Neural cell (in vitro differentiated cells): ENCODE measurements around the gene SLC16A3. TPM values are rescaled to one million over a fixed set of nuclear protein-coding genes. Genes with fewer than 3 reads are reported as not detected.

Experiments used
- H2AFZ ChIP-seq: fragments of 200-600, 300-800 bp; sonication (generic), shearing (Covaris generic); 2 replicates; pipeline ENCODE4 v1.6.0; 2014; ENCODE audit warnings: low read depth, mild to moderate bottlenecking, antibody characterized with exemption, low read length, moderate library complexity
- H3F3A ChIP-seq: fragments of 200-600 bp; shearing (Covaris generic); 2 replicates; pipeline ENCODE4 v1.6.1; 2016; ENCODE audit warnings: mild to moderate bottlenecking, moderate library complexity, mixed read lengths, antibody characterized with exemption, low read length; ENCODE audit not compliant: insufficient read depth, poor library complexity, severe bottlenecking
- H3K27ac ChIP-seq: fragments of 200-600, 300-800 bp; sonication (generic), shearing (Covaris generic); 2 replicates; pipeline ENCODE4 v1.5.1; 2014; ENCODE audit warnings: mild to moderate bottlenecking, low read length, moderate library complexity
- H3K27me3 ChIP-seq: fragments of 300-800, 200-600 bp; sonication (generic), shearing (Covaris generic); 2 replicates; pipeline ENCODE4 v1.6.0; 2014; ENCODE audit warnings: mild to moderate bottlenecking, low read depth, low read length, moderate library complexity; ENCODE audit not compliant: insufficient read depth
- H3K36me3 ChIP-seq: fragments of 300-800, 200-600 bp; sonication (generic), shearing (Covaris generic); 2 replicates; pipeline ENCODE4 v1.5.1; 2014; ENCODE audit warnings: mild to moderate bottlenecking, antibody characterized with exemption, low read length, moderate library complexity; ENCODE audit not compliant: insufficient read depth
- H3K4me2 ChIP-seq: fragments of 300-800, 200-600 bp; sonication (generic), shearing (Covaris generic); 2 replicates; pipeline ENCODE4 v1.6.0; 2014; ENCODE audit warnings: mild to moderate bottlenecking, low read length
- H3K4me3 ChIP-seq: fragments of 300-800, 200-600 bp; sonication (generic), shearing (Covaris generic); 2 replicates; pipeline ENCODE4 v1.5.1; 2014; ENCODE audit warnings: mild to moderate bottlenecking, low read length, moderate library complexity
- H3K79me2 ChIP-seq: fragments of 200-600 bp; shearing (Covaris generic); replicated peaks from 2 replicates; pipeline ENCODE4 v1.6.0; 2014; ENCODE audit warnings: mild to moderate bottlenecking, low read length, moderate library complexity; ENCODE audit not compliant: insufficient read depth
- H3K9ac ChIP-seq: fragments of 300-800, 200-600 bp; sonication (generic), shearing (Covaris generic); 2 replicates; pipeline ENCODE4 v1.6.1; 2016; ENCODE audit warnings: mild to moderate bottlenecking, low read length, mixed read lengths
- H3K9me2 ChIP-seq: fragments of 200-600 bp; shearing (Covaris generic); 2 replicates; pipeline ENCODE4 v1.6.1; 2016; ENCODE audit warnings: mild to moderate bottlenecking, low read length, mixed read lengths; ENCODE audit not compliant: insufficient read depth
- H3K9me3 ChIP-seq: fragments of 200-600, 300-800 bp; sonication (generic), shearing (Covaris generic); 2 replicates; pipeline ENCODE4 v1.6.1; 2016; ENCODE audit warnings: mild to moderate bottlenecking, mixed run types, low read length, moderate library complexity, mixed read lengths
- H4K20me1 ChIP-seq: fragments of 200-600 bp; shearing (Covaris generic); 2 replicates; pipeline ENCODE4 v1.6.1; 2016; ENCODE audit warnings: mild to moderate bottlenecking, mixed run types; ENCODE audit not compliant: insufficient read depth
- CTCF ChIP-seq: fragments of 450-650 bp; IDR thresholded peaks from 2 replicates; pipeline ENCODE4 v1.5.1; 2014; ENCODE audit warnings: antibody characterized with exemption, mild to moderate bottlenecking, moderate library complexity; ENCODE audit not compliant: poor library complexity, severe bottlenecking
- EP300 ChIP-seq: fragments of 450-650 bp; conservative IDR thresholded peaks from 2 replicates; pipeline ENCODE4 v1.6.1; 2014; ENCODE audit warnings: antibody characterized with exemption, mild to moderate bottlenecking, moderate library complexity; ENCODE audit not compliant: poor library complexity, severe bottlenecking
- EZH2 ChIP-seq: fragments of 200-600, 300-800 bp; shearing (Covaris generic), sonication (generic); IDR thresholded peaks from 2 replicates; pipeline ENCODE4 v1.6.1; 2014; ENCODE audit warnings: antibody characterized with exemption, low read length, borderline replicate concordance, mild to moderate bottlenecking; ENCODE audit not compliant: insufficient read depth, poor library complexity, severe bottlenecking
- MXI1 ChIP-seq: fragments of 450-650 bp; conservative IDR thresholded peaks from 2 replicates; pipeline ENCODE4 v1.6.1; 2014; ENCODE audit warnings: antibody characterized with exemption, mild to moderate bottlenecking; ENCODE audit not compliant: poor library complexity, severe bottlenecking
- POLR2AphosphoS5 ChIP-seq: IDR thresholded peaks from 2 replicates; pipeline ENCODE4 v1.6.1; 2012
- RAD21 ChIP-seq: fragments of 450-650 bp; conservative IDR thresholded peaks from 2 replicates; pipeline ENCODE4 v1.6.1; 2014; ENCODE audit warnings: antibody characterized with exemption, mild to moderate bottlenecking, moderate library complexity
- REST ChIP-seq: IDR thresholded peaks from 2 replicates; pipeline ENCODE4 v1.6.1; 2012; ENCODE audit warnings: borderline replicate concordance
- SMC3 ChIP-seq: fragments of 450-650 bp; conservative IDR thresholded peaks from 2 replicates; pipeline ENCODE4 v1.6.1; 2014; ENCODE audit warnings: antibody characterized with exemption, mild to moderate bottlenecking, moderate library complexity; ENCODE audit not compliant: poor library complexity
- TAF1 ChIP-seq: IDR thresholded peaks from 2 replicates; pipeline ENCODE4 v1.6.1; 2012; ENCODE audit warnings: low read depth
- polyA plus RNA-seq: library from polyadenylated mRNA; depleted of rRNA; stranded (reverse); fragments of >200 nt; gene quantifications from 2 replicates; pipeline ENCODE4 v1.2.3, GENCODE V29; 2014

SLC16A3 gene
- polyA plus RNA-seq, 1 donor from 2014 or later: 0.56 TPM

DNA sequence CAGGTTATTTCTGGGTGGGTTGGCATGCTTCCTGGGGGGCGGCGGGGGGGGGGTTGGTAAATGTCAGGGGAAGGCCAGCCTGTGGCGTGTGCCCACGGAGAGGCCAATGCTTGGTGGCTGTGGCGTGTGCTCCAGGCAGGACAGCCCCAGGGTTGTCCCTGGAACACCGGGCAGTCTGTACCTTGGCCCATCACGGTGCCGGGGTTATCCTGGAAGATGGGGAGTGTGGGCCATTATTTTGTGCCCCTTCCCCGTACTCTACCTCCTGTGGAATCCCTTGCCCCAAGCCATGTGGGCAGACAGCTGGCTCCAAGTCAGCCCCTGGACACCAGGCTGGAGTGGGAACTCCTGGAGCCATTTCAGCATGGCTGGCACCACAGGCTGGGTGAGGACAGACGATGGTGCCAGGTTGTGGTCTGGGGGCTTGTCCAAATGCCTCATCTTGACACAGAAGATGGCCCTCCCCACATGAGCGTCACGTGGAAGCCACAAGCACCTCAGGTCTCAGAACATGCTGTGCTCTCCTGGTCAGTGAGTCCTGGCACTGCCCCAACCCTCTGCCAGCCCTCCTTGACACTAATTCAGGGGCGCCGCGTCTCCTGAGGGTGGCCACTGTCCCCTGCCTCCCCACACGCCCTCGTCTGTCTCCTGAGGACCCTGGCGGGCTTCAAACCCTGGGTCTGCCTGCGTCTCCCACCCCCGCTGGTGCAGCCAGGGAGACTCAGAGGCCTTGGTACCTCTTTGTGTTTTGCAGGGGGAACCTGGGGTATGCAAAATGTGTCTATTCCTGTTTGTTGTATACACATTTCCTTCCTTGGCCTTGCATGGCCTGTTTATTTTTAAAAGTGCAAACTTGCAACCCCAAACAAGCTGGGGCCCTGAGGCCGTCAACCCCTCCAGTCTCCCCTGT lies 4.3 kb downstream of the SLC16A3 start:
- Histone ChIP-seq H3K4me3 (no peak overlapping the region), H3K27me3 (peaks cover 36% of the 10 kb centered on the region), H3K79me2 (no peaks in the 10 kb centered on the region), H3K36me3 (no peaks in the 10 kb centered on the region), H3K27ac (no peak overlapping the region), H3K4me2 (no peak overlapping the region), H3K9me2 (no peaks in the 10 kb centered on the region), H3F3A (no peaks in the 10 kb centered on the region), H3K9me3 (no peaks in the 10 kb centered on the region), H2AFZ (no peak overlapping the region), H3K9ac (no peak overlapping the region), H4K20me1 (no peaks in the 10 kb centered on the region)
- no peak for TF ChIP-seq SMC3
- TF ChIP-seq MXI1: no peak
- no peak for TF ChIP-seq EP300
- no peak for TF ChIP-seq TAF1
- TF ChIP-seq CTCF: no peak
- no peak for TF ChIP-seq POLR2AphosphoS5
- no peak for TF ChIP-seq RAD21

DNA sequence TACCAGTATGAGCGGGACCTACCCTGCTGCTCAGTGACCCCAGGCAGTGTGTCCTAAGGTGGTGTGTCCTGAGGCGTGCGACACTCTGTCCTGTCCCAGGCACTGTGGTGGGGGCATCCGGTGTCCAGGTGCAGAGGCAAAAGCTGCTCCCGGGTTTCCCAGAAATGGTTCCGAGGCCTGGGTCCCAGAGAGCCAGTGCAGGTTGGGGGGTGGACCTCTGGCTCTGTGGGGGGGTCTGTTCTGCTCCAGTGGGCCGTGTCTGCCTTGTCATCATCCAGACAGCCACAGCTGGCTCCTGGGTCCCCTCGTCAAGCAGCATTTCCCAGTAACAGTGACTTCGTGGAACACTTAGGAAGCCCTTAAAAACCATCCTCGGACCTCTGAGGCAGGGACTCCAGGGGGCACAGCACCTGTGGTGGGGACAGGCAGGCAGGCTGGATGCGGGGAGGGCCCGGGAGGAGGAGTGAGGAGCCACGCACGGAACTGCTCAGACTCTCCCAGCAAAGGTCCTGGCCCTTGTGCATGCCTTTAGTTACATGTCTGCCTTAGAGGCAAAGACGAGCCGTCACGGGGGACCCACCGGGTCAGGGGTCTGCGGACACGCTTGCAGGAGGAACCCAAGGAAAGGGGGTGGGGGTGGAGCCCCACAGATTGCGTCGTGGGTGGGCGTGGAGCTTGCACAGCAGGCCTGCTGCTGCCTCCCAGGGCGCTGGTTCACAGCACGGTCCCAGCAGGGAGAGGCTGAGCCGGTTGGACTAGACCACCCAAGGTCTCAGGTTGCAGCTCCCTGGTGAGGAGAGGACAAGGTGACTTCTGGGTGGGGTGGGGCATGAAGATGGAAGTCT lies 5.6 kb downstream of the SLC16A3 start:
- H3F3A ChIP-seq: no peaks in the 10 kb centered on the region
- H3K27me3 ChIP-seq: peaks cover 26% of the 10 kb centered on the region
- no peaks in the 10 kb centered on the region for H3K79me2 ChIP-seq
- no peaks in the 10 kb centered on the region for H3K9me3 ChIP-seq
- H3K4me2 ChIP-seq: no peak overlapping the region
- no peaks in the 10 kb centered on the region for H4K20me1 ChIP-seq
- no peak overlapping the region for H2AFZ ChIP-seq
- no peak overlapping the region for H3K27ac ChIP-seq
- H3K9ac ChIP-seq: no peak overlapping the region
- no peak overlapping the region for H3K4me3 ChIP-seq
- TF ChIP-seq POLR2AphosphoS5: no peak
- no peak for TF ChIP-seq REST
- TF ChIP-seq RAD21: no peak
- no peak for TF ChIP-seq EZH2
- no peak for TF ChIP-seq MXI1
- TF ChIP-seq EP300: no peak
- TF ChIP-seq TAF1: no peak
- H3K36me3 ChIP-seq: no peaks in the 10 kb centered on the region
- H3K9me2 ChIP-seq: no peaks in the 10 kb centered on the region
